Measurements from ENCODE around the gene ATP6V1E1. TPM values are rescaled to one million over a fixed set of nuclear protein-coding genes. Genes with fewer than 3 reads are reported as not detected.

The ATP6V1E1 gene
- total and polyA plus RNA-seq, 9 of the 15 experiments (the other 6 are each of a cell fraction or from before 2014, with no cell fraction given): 122 to 249 (median 179) TPM

DNA sequence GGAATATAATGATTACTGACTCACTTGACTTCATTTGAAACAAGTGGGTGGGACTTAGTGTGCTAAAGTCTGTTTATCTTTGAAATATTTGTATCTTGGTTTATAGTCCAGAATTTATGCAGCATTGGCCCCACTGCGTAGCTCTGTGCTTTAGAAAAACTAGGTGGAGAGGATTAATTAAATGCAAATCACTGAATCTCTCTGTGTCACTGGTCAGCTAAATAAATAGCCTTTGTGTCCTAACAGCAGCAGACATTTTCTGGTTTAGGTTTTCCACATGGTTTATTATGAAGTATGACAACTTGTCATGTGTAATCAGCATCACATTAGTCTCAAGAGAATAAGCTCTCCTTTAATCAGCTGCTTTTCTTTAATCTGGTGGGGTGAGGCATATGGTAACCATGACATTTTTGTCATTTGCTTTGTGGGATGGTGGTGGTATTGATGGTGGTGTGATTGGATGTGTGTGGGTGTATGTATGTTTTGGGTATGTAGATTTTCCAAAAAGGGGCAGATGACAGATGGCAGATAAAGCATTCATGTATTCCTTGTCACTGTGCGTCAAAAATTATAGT lies 44.0 kb upstream of the ATP6V1E1 start (continued):
- TF ChIP-seq ZNF76 (CRISPR knock-in tag; IDR thresholded peaks at IDR 0.05; ENCODE audit: borderline replicate concordance) (no peak), ETV5 (CRISPR knock-in tag; IDR thresholded peaks at IDR 0.05; ENCODE audit: low read depth) (no peak), ZNF695 (CRISPR knock-in tag; IDR thresholded peaks at IDR 0.05) (no peak), RFX1 (IDR thresholded peaks at IDR 0.05) (peak; percentile 56), BCOR (IDR thresholded peaks at IDR 0.05) (no peak), NFRKB (IDR thresholded peaks at IDR 0.05; ENCODE audit: low read depth) (peak; percentile 77; the same call in 1 of the 2 replicates), MTA3 (IDR thresholded peaks at IDR 0.05; ENCODE audit: borderline replicate concordance) (no peak), ZBTB33 (CRISPR knock-in tag; IDR thresholded peaks at IDR 0.05) (no peak), PREB (CRISPR knock-in tag; IDR thresholded peaks at IDR 0.05) (no peak), CSDE1 (IDR thresholded peaks at IDR 0.05) (0 out of 4 replicates have a peak, but pooled peaks of 1 of the 2 experiments have one; percentile 47), EP300 (IDR thresholded peaks at IDR 0.05; ENCODE audit: low read length) (0 out of 2 replicates have a peak, but pooled peaks have one; percentile 0), CHCHD3 (CRISPR knock-in tag; IDR thresholded peaks at IDR 0.05) (no peak), JUN (IDR thresholded peaks at IDR 0.05; ENCODE audit: borderline replicate concordance, low read depth, low read length) (no peak), JUN (CRISPR knock-in tag; IDR thresholded peaks at IDR 0.05; ENCODE audit: borderline replicate concordance) (no peak), IFI16 (CRISPR knock-in tag; IDR thresholded peaks at IDR 0.05) (no peak), THRB (CRISPR knock-in tag; conservative IDR thresholded peaks at IDR 0.05) (peak; percentile 60; the same call in 1 of the 2 replicates), EHMT2 (IDR thresholded peaks at IDR 0.05) (peak; percentile 68; the same call in 1 of the 2 replicates), ZNF41 (CRISPR knock-in tag; conservative IDR thresholded peaks at IDR 0.05) (no peak)
- TF ChIP-seq, protein P1, sequence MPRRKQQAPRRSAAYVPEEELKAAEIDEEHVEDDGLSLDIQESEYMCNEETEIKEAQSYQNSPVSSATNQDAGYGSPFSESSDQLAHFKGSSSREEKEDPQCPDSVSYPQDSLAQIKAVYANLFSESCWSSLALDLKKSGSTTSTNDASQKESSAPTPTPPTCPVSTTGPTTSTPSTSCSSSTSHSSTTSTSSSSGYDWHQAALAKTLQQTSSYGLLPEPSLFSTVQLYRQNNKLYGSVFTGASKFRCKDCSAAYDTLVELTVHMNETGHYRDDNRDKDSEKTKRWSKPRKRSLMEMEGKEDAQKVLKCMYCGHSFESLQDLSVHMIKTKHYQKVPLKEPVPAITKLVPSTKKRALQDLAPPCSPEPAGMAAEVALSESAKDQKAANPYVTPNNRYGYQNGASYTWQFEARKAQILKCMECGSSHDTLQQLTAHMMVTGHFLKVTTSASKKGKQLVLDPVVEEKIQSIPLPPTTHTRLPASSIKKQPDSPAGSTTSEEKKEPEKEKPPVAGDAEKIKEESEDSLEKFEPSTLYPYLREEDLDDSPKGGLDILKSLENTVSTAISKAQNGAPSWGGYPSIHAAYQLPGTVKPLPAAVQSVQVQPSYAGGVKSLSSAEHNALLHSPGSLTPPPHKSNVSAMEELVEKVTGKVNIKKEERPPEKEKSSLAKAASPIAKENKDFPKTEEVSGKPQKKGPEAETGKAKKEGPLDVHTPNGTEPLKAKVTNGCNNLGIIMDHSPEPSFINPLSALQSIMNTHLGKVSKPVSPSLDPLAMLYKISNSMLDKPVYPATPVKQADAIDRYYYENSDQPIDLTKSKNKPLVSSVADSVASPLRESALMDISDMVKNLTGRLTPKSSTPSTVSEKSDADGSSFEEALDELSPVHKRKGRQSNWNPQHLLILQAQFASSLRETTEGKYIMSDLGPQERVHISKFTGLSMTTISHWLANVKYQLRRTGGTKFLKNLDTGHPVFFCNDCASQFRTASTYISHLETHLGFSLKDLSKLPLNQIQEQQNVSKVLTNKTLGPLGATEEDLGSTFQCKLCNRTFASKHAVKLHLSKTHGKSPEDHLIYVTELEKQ (CRISPR knock-in tag; IDR thresholded peaks at IDR 0.05): no peak
- TF ChIP-seq, protein P2, sequence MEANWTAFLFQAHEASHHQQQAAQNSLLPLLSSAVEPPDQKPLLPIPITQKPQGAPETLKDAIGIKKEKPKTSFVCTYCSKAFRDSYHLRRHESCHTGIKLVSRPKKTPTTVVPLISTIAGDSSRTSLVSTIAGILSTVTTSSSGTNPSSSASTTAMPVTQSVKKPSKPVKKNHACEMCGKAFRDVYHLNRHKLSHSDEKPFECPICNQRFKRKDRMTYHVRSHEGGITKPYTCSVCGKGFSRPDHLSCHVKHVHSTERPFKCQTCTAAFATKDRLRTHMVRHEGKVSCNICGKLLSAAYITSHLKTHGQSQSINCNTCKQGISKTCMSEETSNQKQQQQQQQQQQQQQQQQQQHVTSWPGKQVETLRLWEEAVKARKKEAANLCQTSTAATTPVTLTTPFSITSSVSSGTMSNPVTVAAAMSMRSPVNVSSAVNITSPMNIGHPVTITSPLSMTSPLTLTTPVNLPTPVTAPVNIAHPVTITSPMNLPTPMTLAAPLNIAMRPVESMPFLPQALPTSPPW (CRISPR knock-in tag; IDR thresholded peaks at IDR 0.05): peak; percentile 33
